Loucy (cell line): ENCODE results near the gene SMOC1.

Experiments
- H2AFZ ChIP-seq: fragments of 200-600 bp; sonication (generic); 2 replicates; pipeline ENCODE4 v1.6.0; 2016; ENCODE audit warnings: antibody characterized with exemption, mild to moderate bottlenecking, low read length, moderate library complexity
- H3F3A ChIP-seq: fragments of 200-600 bp; 2 replicates; pipeline ENCODE4 v1.6.0; 2016; ENCODE audit warnings: antibody characterized with exemption, low read depth, mild to moderate bottlenecking
- H3K27me3 ChIP-seq: fragments of 200-600 bp; sonication (generic); 2 replicates; pipeline ENCODE4 v1.6.1; 2014; ENCODE audit warnings: low read length, mild to moderate bottlenecking; ENCODE audit not compliant: insufficient read depth, poor library complexity, severe bottlenecking
- H3K36me3 ChIP-seq: fragments of 200-600 bp; sonication (generic); 2 replicates; pipeline ENCODE4 v1.6.1; 2016; ENCODE audit warnings: low read length; ENCODE audit not compliant: insufficient read depth
- H3K4me1 ChIP-seq: fragments of 200-600 bp; sonication (generic); 2 replicates; pipeline ENCODE4 v1.5.1; 2014; ENCODE audit warnings: low read length, mild to moderate bottlenecking; ENCODE audit not compliant: insufficient read depth, poor library complexity, severe bottlenecking
- H3K4me2 ChIP-seq: fragments of 200-600 bp; sonication (generic); 2 replicates; pipeline ENCODE4 v1.6.0; 2014; ENCODE audit warnings: antibody characterized with exemption, low read length, low read depth, mild to moderate bottlenecking; ENCODE audit not compliant: poor library complexity, severe bottlenecking
- H3K4me3 ChIP-seq: fragments of 200-600 bp; sonication (generic); 2 replicates; pipeline ENCODE4 v1.5.1; 2014; ENCODE audit warnings: low read length, mild to moderate bottlenecking, mixed read lengths; ENCODE audit not compliant: poor library complexity, severe bottlenecking
- H3K79me2 ChIP-seq: fragments of 200-600 bp; sonication (generic); 2 replicates; pipeline ENCODE4 v1.6.1; 2014; ENCODE audit warnings: low read length; ENCODE audit not compliant: insufficient read depth
- H3K9ac ChIP-seq: fragments of 200-600 bp; sonication (generic); 2 replicates; pipeline ENCODE4 v1.6.0; 2014; ENCODE audit warnings: mild to moderate bottlenecking, low read depth, low read length, moderate library complexity; ENCODE audit not compliant: poor library complexity, severe bottlenecking
- H3K9me2 ChIP-seq: fragments of 200-600 bp; sonication (generic); replicated peaks from 2 replicates; pipeline ENCODE4 v1.6.1; 2016; ENCODE audit warnings: low read depth, low read length, mixed read lengths
- H3K9me3 ChIP-seq: fragments of 200-600 bp; sonication (generic); 2 replicates; pipeline ENCODE4 v1.6.1; 2014; ENCODE audit warnings: mild to moderate bottlenecking, antibody characterized with exemption, low read length, low read depth; ENCODE audit not compliant: insufficient read depth
- H4K20me1 ChIP-seq: fragments of 200-600 bp; sonication (generic); 2 replicates; pipeline ENCODE4 v1.6.0; 2014; ENCODE audit warnings: antibody characterized with exemption, low read length, mild to moderate bottlenecking; ENCODE audit not compliant: insufficient read depth, poor library complexity, severe bottlenecking
- CTCF ChIP-seq: fragments of 200-600 bp; sonication (generic); conservative IDR thresholded peaks from 2 replicates; pipeline ENCODE4 v1.5.1; 2014; ENCODE audit warnings: mild to moderate bottlenecking, antibody characterized with exemption, low read length
- EZH2phosphoT487 ChIP-seq: fragments of 200-600 bp; IDR thresholded peaks from 2 replicates; pipeline ENCODE4 v1.6.1; 2018; ENCODE audit warnings: antibody characterized with exemption, mild to moderate bottlenecking, moderate library complexity, borderline replicate concordance

Gene SMOC1

DNA sequence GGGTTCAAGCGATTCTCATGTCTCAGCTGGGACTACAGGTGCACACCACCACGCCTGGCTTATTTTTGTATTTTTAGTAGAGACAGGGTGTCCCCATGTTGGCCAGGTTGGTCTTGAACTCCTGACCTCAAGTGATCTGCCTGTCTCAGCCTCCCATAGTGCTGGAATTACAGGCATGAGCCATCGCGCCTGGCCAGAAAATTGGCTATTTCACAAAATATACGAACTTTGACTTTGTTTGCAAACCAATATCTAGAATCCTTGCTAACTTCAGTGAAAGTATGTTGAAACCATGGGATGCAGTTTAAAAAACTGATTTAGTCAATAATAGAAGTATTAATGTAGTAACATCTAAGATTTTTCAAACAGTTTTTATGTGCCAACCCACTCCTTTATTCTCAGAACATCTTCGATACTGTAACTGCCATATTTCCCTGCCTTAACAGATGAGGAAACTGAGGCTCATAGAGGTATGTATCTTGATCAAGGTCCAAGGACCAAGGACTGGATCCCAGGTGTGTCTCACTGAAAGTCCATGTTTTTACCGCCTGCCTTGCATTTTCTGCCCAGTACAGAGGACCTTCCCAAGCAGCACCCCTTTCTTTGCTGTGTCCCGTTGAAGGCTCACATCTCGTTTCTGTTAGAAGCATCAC lies 54.5 kb downstream of the SMOC1 start:
- no peak overlapping the region for H3K4me3 ChIP-seq
- no peak overlapping the region for H3K9ac ChIP-seq
- no peaks in the 10 kb centered on the region for H3K4me1 ChIP-seq
- no peak overlapping the region for H3K4me2 ChIP-seq
- H3K36me3 ChIP-seq = no peaks in the 10 kb centered on the region
- no peaks in the 10 kb centered on the region for H3K79me2 ChIP-seq
- H2AFZ ChIP-seq = no peak overlapping the region
- H3F3A ChIP-seq = no peaks in the 10 kb centered on the region
- H3K9me3 ChIP-seq = no peaks in the 10 kb centered on the region
- no peak for TF ChIP-seq EZH2phosphoT487
- TF ChIP-seq CTCF = no peak
- no peaks in the 10 kb centered on the region for H4K20me1 ChIP-seq
- no peaks in the 10 kb centered on the region for H3K27me3 ChIP-seq
- H3K9me2 ChIP-seq = no peaks in the 10 kb centered on the region

DNA sequence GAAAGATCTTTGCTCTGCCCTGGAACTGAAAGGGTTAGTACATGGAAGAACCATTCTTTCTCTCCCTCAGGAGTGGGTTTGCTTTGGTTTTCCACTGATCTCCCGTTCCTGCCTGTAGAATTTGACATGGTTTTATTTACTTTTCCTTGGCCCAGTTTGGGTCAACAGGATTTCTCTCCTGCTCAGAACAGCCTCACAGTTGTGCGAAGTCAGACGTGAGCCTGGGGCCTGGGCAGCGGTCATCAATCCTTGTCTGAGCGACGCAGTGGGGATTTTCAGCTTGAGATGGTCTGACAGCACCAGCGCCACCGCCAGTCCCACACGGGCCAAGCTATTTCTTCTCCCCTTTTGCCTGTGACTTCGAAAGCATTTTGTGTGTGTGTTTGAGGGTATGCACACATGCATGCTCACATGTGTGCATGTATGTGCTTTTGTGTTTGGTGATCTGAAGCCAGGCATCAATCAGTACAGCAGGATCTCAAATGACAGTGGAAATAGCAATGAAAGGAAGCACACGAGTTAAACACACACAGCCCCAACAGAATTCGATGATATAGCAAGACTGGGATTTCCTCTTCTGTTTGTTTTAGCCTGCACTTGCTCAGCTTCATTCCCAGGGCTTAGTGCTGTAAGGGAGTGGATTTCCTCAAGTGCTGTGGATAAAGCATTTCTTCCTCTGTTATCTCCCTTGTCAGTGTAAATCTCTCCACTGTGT lies 58.3 kb downstream of the SMOC1 start:
- no peaks in the 10 kb centered on the region for H3K27me3 ChIP-seq
- no peak overlapping the region for H3K9ac ChIP-seq
- no peaks in the 10 kb centered on the region for H3F3A ChIP-seq
- H3K4me1 ChIP-seq = no peaks in the 10 kb centered on the region
- H3K9me3 ChIP-seq = no peaks in the 10 kb centered on the region
- H3K79me2 ChIP-seq = no peaks in the 10 kb centered on the region
- H4K20me1 ChIP-seq = no peaks in the 10 kb centered on the region
- no peak overlapping the region for H3K4me3 ChIP-seq
- H3K36me3 ChIP-seq = no peaks in the 10 kb centered on the region
- H3K9me2 ChIP-seq = no peaks in the 10 kb centered on the region
- TF ChIP-seq CTCF = no peak
- no peak for TF ChIP-seq EZH2phosphoT487
- H3K4me2 ChIP-seq = no peak overlapping the region
- no peak overlapping the region for H2AFZ ChIP-seq

- Histone ChIP-seq H3K27me3 (no peaks in the 10 kb centered on the region), H2AFZ (no peak overlapping the region), H3K9me3 (no peaks in the 10 kb centered on the region), H3K9ac (no peak overlapping the region), H3K79me2 (no peaks in the 10 kb centered on the region), H3K9me2 (no peaks in the 10 kb centered on the region), H3K4me2 (no peak overlapping the region), H4K20me1 (no peaks in the 10 kb centered on the region), H3F3A (no peaks in the 10 kb centered on the region), H3K4me1 (no peaks in the 10 kb centered on the region), H3K36me3 (no peaks in the 10 kb centered on the region), H3K4me3 (no peak overlapping the region)
- TF ChIP-seq EZH2phosphoT487 (no peak), CTCF (no peak)
These were observed 59.5 kb downstream of the SMOC1 start for GRCh38 chr14:69938751-69939150.
